NCI-H1105 treated with DMSO at 0.1 percent for 48 hours (cell line): ENCODE measurements around the gene PCP4.

ENCODE experiments used
- DNase-seq: peaks from one replicate; lab custom pipeline; 2025; lab: John Stamatoyannopoulos, UW

PCP4 gene

GRCh38 chr21:39923476-39923875, 56.2 kb downstream of the PCP4 start:
- DNase-seq: no peak

GRCh38 chr21:39924577-39925308, 57.5 kb downstream of the PCP4 start:
- DNase-seq: no peak

GRCh38 chr21:39927304-39927886, 60.2 kb downstream of the PCP4 start:
- DNase-seq: no peak

GRCh38 chr21:39932335-39932734, 65.1 kb downstream of the PCP4 start:
- DNase-seq: no peak

GRCh38 chr21:39934895-39935294, 67.7 kb downstream of the PCP4 start:
- no peak for DNase-seq

GRCh38 chr21:39935716-39936115, 68.5 kb downstream of the PCP4 start:
- no peak for DNase-seq

- DNase-seq: peak; percentile 81
These were observed 70.9 kb downstream of the PCP4 start for GRCh38 chr21:39938086-39938625.

GRCh38 chr21:39946199-39946598, 79.0 kb downstream of the PCP4 start:
- no peak for DNase-seq

GRCh38 chr21:39947031-39947430, 79.8 kb downstream of the PCP4 start:
- DNase-seq: peak; percentile 38

GRCh38 chr21:39951183-39952101, 84.2 kb downstream of the PCP4 start:
- no peak for DNase-seq

GRCh38 chr21:39952265-39952664, 85.0 kb downstream of the PCP4 start:
- no peak for DNase-seq

GRCh38 chr21:39954570-39954969, 87.3 kb downstream of the PCP4 start:
- no peak for DNase-seq

- no peak for DNase-seq
These were observed 88.1 kb downstream of the PCP4 start for GRCh38 chr21:39955326-39955725.

GRCh38 chr21:39956586-39956985, 89.3 kb downstream of the PCP4 start:
- no peak for DNase-seq

GRCh38 chr21:39958731-39959130, 91.5 kb downstream of the PCP4 start:
- no peak for DNase-seq

GRCh38 chr21:39961251-39961650, 94.0 kb downstream of the PCP4 start:
- DNase-seq: no peak

GRCh38 chr21:39965026-39965425, 97.8 kb downstream of the PCP4 start:
- DNase-seq: no peak

- DNase-seq: no peak
These were observed 99.5 kb downstream of the PCP4 start for GRCh38 chr21:39966786-39967185.

- no peak for DNase-seq
These were observed 100.8 kb downstream of the PCP4 start for GRCh38 chr21:39968010-39968409.

GRCh38 chr21:39969691-39970364, 102.6 kb downstream of the PCP4 start:
- DNase-seq: no peak

- DNase-seq: no peak
These were observed 104.7 kb downstream of the PCP4 start for GRCh38 chr21:39971956-39972355.

- no peak for DNase-seq
These were observed 105.2 kb downstream of the PCP4 start for GRCh38 chr21:39972471-39972870.
